ENCODE data around the gene PRMT7. TPM values are rescaled to one million over a fixed set of nuclear protein-coding genes. Genes with fewer than 3 reads are reported as not detected.

Gene PRMT7
- total RNA-seq, 3 donors from 2014 or later: 31.0 to 42.2 (median 41.0) TPM

GRCh38 chr16:68267612-68268405, 43.0 kb upstream of the PRMT7 start:
- no peak for TF ChIP-seq CTCF (IDR thresholded peaks at IDR 0.05)
- intact Hi-C loops (cut with DNase I, micrococcal nuclease): no loop called here
- DNase-seq: peak in 1 of 3 donors; percentile 57
- H3K9me3 ChIP-seq: no peaks in the 10 kb centered on the region
- H3K4me3 ChIP-seq: no peak overlapping the region
- H3K4me1 ChIP-seq (ENCODE audit: low read depth): peaks cover 42% of the 10 kb centered on the region
- ATAC-seq: no peak
- no peaks in the 10 kb centered on the region for H3K36me3 ChIP-seq (ENCODE audit: low read depth)

- H3K36me3 ChIP-seq (ENCODE audit: low read depth): no peaks in the 10 kb centered on the region
- H3K4me1 ChIP-seq (ENCODE audit: low read depth): peaks cover 45% of the 10 kb centered on the region
- no peak for TF ChIP-seq CTCF (IDR thresholded peaks at IDR 0.05)
- DNase-seq: no peak
- intact Hi-C loops (cut with DNase I, micrococcal nuclease): no loop called here
- H3K4me3 ChIP-seq: no peak overlapping the region
- H3K9me3 ChIP-seq: no peaks in the 10 kb centered on the region
- ATAC-seq: no peak
Measured at GRCh38 chr16:68269793-68270192, 41.0 kb upstream of the PRMT7 start.

GRCh38 chr16:68270353-68270752, 40.5 kb upstream of the PRMT7 start:
- DNase-seq (no peak), ATAC-seq (no peak)
- no peaks in the 10 kb centered on the region for H3K36me3 ChIP-seq (ENCODE audit: low read depth)
- no peak overlapping the region for H3K4me3 ChIP-seq
- intact Hi-C loops (cut with DNase I, micrococcal nuclease): no loop called here
- no peak for TF ChIP-seq CTCF (IDR thresholded peaks at IDR 0.05)
- peaks cover 45% of the 10 kb centered on the region for H3K4me1 ChIP-seq (ENCODE audit: low read depth)
- H3K9me3 ChIP-seq: no peaks in the 10 kb centered on the region

- Histone ChIP-seq H3K4me3 (no peak overlapping the region), H3K9me3 (no peaks in the 10 kb centered on the region), H3K36me3 (ENCODE audit: low read depth) (no peaks in the 10 kb centered on the region), H3K4me1 (ENCODE audit: low read depth) (peaks cover 33% of the 10 kb centered on the region)
- TF ChIP-seq CTCF (IDR thresholded peaks at IDR 0.05): no peak
- intact Hi-C loops (cut with DNase I, micrococcal nuclease): no loop called here
- ATAC-seq (peak; percentile 57), DNase-seq (peak in 2 of 3 donors; percentile 43 to 57)
Measured at GRCh38 chr16:68272507-68273209, 38.2 kb upstream of the PRMT7 start.

GRCh38 chr16:68273459-68273858, 37.4 kb upstream of the PRMT7 start:
- Histone ChIP-seq H3K9me3 (no peaks in the 10 kb centered on the region), H3K4me1 (ENCODE audit: low read depth) (peaks cover 26% of the 10 kb centered on the region), H3K4me3 (no peak overlapping the region), H3K36me3 (ENCODE audit: low read depth) (no peaks in the 10 kb centered on the region)
- ATAC-seq (no peak), DNase-seq (no peak)
- intact Hi-C loops (cut with DNase I, micrococcal nuclease): no loop called here
- TF ChIP-seq CTCF (IDR thresholded peaks at IDR 0.05): no peak

Measured in mucosa of descending colon (tissue), 3 donors.